ENCODE results near the gene AMIGO1.

Gene AMIGO1

DNA sequence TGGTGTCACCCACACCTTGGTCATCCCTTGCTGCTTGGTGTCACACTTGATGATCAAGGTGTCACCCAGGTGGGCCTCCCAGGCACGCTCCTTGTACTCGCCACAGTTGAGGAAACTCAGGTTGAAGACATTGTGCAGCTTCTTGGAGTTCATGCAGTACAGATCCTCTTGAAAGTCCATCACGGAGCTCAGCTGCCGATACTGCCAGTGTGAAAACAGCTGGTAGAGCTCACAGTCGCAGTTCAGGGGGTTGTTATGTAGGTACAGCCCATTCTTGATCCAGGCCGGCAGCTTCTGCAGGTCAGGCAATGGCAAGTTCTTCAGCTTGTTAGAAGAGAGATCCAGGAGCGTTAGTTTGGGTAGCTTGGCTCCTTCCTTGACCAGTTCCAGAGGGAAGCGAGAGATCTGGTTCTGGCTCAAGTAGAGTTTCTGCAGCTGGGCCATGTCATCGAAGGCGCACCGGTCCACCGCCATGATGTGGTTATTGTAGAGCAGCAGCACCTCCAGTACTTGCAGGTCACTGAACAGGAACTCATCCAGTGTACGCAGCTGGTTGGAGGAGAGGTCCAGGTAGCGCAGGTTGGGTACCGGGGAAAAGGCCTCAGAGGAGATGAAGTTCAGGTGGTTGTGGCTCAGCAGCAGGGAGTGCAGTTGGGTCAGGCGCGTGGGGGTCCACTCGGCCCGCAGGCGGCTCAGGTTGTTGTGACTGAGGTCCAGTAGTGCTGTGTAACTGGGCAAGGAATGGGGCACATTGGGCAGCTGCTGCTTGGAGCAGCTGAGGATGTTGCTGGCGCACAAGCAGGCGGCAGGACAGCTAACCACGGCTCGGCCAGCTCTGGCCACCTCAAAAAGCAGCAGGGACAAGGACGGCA is 1.3 kb downstream of the AMIGO1 start:
- in situ Hi-C loops (cut with MboI; ENCODE audit: low sequenced_read_pairs) = no loop called here

DNA sequence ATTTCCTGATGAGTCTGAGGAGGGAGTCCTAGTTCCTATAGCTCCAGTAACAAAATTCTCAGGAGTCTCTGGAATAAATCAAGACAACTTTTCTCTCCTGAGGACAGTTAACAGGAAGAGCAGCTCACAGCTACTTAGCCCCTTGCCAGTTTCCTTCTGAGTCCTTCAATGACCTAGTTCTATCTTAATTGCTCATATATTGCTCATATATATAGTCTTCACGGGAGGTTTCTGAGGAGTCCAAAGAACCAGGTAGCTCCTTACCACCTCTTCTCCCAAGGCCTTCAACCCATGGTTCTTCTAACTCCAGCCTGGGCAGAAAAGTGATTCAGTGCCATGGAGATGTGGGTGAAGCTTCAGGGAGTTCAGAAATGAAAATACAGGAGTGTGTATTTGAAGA is 4.6 kb downstream of the AMIGO1 start:
- in situ Hi-C loops (cut with MboI; ENCODE audit: low sequenced_read_pairs) = no loop called here

DNA sequence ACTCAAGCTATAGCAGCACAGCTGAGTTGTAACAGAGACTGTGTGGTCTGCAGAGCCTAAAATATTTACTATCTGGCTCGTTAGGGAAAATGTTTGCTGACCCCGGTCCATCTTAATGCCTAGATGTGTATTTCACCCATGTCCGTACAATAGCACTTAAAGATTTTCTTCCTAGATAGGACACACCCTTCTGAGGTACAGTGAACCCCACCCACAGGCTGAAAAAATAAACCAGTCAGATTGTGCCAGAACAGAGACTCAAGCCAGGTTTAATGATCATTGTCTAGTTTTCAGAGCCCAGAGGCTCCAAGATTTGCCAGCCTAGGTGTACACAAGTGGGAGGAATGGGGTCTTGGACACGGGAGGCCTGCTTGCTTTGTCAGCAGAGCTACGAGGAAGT is 5.6 kb downstream of the AMIGO1 start:
- in situ Hi-C loops (cut with MboI; ENCODE audit: low sequenced_read_pairs) = no loop called here

DNA sequence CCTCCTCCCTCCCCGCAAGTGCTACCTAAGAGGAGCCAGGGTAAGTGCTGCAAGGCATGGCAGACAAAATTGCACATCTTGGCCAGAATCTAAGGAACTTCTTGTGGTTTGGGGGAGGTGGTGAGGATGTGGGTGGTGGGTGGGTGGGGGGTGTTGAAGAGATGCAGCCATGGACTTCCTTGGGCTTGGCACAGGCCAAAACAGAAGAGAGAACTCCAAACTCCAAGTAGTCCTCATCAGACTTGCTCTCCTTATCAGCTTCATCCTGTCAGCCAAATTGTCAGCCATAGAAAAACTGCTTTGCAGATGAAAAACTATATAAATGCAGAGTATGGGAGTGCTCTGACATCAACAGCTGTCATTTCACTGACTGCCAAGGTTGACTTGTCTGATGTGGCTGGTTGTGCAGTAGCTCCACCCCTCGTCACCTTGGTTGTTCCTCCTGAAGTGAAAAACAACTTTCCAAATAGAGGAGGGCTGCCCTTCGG is 7.1 kb downstream of the AMIGO1 start:
- in situ Hi-C loops (cut with MboI; ENCODE audit: low sequenced_read_pairs) = no loop called here

- in situ Hi-C loops (cut with MboI; ENCODE audit: low sequenced_read_pairs) = no loop called here
Observed at GRCh38 chr1:109501644-109502363, 7.7 kb downstream of the AMIGO1 start.

DNA sequence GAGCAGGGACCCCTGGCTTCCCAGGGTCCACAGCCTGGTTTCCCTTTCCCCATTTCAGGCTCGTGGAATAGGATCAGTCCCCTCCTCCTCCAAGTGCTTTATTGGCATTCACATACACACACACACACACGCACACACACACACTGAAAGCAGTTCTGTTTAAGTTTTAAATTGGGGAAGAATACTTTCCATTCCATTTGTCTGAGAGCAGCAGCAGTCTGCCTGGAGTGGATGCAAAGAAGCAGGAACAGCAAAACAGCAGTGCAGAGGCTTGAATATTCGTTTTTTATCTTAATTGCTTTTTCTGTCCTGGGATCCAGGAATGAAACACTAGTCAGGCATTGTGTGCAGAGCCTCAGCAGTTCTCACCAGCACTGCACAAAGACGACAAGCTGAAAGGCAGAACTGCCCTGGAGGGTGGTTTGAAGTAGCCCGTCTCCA is 8.6 kb downstream of the AMIGO1 start:
- in situ Hi-C loops (cut with MboI; ENCODE audit: low sequenced_read_pairs) = no loop called here

DNA sequence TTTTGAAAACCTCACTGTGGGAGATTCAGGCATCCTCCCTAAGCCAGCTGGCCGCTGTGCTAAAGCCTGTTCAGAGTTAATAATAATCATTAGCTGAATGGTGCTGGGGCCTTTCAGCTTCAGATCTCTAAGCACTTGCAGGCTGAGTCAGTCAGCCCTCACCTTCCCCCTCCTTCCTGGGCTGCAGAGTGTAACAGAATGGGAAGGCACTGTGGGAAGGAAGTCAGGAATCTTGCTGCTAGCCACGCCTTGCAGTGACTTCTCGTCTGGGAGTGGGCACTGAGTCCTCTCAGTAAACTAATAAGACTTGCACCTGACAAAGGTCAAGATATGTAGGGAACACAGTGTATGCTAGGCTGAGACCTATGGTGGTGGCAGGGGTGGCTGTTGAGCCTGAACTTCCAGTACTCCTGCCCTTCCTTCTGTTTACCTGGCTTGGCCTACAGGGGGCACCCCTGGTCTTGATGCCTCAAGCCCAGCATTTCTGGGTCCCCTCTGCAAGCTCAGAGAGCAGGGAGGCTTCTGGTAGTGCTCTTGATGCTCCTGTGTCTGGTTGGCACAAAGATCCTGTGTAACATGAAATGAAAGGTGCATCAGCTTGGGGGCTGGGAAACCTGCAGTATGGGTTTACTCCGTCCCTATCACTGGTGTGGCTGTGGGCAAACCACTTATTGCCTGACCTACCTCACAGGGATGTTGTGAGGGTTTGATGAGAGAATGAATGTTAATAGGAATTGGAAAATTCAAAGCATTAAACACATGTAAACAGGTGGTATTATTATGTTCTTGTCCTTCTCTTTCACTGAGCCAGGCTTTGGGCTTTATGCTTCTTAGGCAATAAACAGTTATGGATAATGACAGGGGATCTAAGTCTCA is 9.6 kb downstream of the AMIGO1 start:
- in situ Hi-C loops (cut with MboI; ENCODE audit: low sequenced_read_pairs) = loop anchor here (5.0 kb wide), 1 partner anchor 37 kb away; the partner anchor contains the start of gene GPR61

GRCh38 chr1:109499081-109499480 is 10.4 kb downstream of the AMIGO1 start:
- in situ Hi-C loops (cut with MboI; ENCODE audit: low sequenced_read_pairs) = loop anchor here (5.0 kb wide), 1 partner anchor 38 kb away; the partner anchor contains the start of gene GPR61

- in situ Hi-C loops (cut with MboI; ENCODE audit: low sequenced_read_pairs) = loop anchor here (5.0 kb wide), 1 partner anchor 39 kb away; the partner anchor contains the start of gene GPR61
Observed at GRCh38 chr1:109498161-109498801, 11.2 kb downstream of the AMIGO1 start.

DNA sequence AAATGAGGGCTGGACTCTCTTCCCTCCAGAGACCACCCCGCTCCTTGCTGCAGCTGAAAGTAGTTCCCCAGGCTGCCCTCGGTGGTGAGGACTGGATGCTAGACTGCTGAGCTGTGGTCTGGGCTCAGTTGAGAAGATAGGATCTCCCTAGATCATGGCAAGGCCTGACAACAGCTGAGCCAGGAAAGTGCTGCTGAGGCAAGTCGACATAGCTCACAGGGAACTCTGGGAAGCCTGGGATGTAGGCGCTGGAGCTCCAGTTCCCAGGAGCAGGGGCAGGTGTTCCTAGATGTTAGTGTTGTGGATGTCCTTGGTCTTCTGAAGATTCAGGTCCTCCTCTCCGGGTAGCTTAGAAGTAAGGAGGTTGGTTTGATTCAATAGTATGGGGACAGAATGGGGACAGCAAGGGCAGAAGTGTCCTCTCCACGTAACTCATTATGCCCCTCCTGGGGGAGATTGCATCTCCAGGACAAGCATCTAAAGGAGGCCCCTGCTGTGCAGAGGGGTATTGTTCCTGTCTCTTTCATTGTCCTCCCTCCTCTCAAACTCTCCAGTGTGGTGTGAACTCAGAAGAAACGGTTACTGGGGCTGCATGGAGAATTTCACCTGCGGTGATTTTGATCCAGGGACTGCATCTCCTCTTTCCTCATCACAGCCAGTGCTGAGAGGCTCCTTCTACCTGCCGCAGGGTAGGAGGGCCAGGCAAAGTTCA is 11.9 kb downstream of the AMIGO1 start:
- in situ Hi-C loops (cut with MboI; ENCODE audit: low sequenced_read_pairs) = loop anchor here (5.0 kb wide), 1 partner anchor 40 kb away; the partner anchor contains the start of gene GPR61

DNA sequence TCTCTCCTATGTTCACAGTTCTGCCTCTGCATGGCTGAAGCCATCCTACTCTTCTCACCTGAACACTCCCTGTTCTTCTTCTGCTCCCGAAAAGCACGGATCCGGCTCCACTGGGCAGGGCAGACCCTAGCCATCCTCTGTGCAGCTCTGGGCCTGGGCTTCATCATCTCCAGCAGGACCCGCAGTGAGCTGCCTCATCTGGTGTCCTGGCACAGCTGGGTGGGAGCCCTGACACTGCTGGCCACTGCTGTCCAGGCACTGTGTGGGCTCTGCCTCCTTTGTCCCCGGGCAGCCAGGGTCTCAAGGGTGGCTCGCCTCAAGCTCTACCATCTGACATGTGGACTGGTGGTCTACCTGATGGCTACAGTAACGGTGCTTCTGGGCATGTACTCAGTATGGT is 13.8 kb downstream of the AMIGO1 start:
- in situ Hi-C loops (cut with MboI; ENCODE audit: low sequenced_read_pairs) = loop anchor here (5.0 kb wide), 1 partner anchor 42 kb away; the partner anchor contains the start of gene GPR61

- in situ Hi-C loops (cut with MboI; ENCODE audit: low sequenced_read_pairs) = no loop called here
Observed at GRCh38 chr1:109493805-109494539, 15.6 kb downstream of the AMIGO1 start, which contains the start of gene CYB561D1. Gene CYB561D1 (plus strand): TSS chr1:109494094. CDS start chr1:109494140, 46 bp downstream.

- in situ Hi-C loops (cut with MboI; ENCODE audit: low sequenced_read_pairs) = no loop called here
Observed at GRCh38 chr1:109493227-109493626, 16.3 kb downstream of the AMIGO1 start.

DNA sequence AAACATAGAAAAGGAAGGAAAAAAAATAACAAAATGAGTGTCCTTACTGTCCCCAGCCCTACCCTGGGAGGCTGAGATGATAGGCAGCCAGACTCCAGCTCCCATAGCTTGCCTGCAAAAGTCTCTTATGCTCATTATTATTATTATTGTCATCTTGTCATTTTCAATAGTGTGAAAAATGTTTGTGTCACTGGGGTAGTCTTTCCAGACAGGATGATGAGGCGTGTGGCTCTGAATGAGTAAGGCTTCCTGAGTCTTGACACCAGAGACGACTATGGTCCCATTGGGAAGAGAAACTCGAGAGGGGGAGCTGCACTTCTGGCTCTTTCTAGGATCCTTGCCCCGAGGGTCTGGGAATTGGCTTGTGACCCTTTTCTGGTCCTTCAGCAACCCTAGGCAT is 16.7 kb downstream of the AMIGO1 start:
- in situ Hi-C loops (cut with MboI; ENCODE audit: low sequenced_read_pairs) = no loop called here

- in situ Hi-C loops (cut with MboI; ENCODE audit: low sequenced_read_pairs) = no loop called here
Observed at GRCh38 chr1:109491372-109491771, 18.2 kb downstream of the AMIGO1 start.

- in situ Hi-C loops (cut with MboI; ENCODE audit: low sequenced_read_pairs) = no loop called here
Observed at GRCh38 chr1:109490934-109491302, 18.6 kb downstream of the AMIGO1 start.

- in situ Hi-C loops (cut with MboI; ENCODE audit: low sequenced_read_pairs) = no loop called here
Observed at GRCh38 chr1:109490029-109490933, 19.2 kb downstream of the AMIGO1 start.

- in situ Hi-C loops (cut with MboI; ENCODE audit: low sequenced_read_pairs) = no loop called here
Observed at GRCh38 chr1:109488696-109489095, 20.8 kb downstream of the AMIGO1 start.
